Bronchial epithelial cell (primary cell): ENCODE results near the gene SLC2A4RG. TPM values are rescaled to one million over a fixed set of nuclear protein-coding genes. Genes with fewer than 3 reads are reported as not detected.
"Not testable (repeated sequence)": the region's sequence is repeated elsewhere in the genome, so short reads cannot be mapped to it uniquely, and the experiment has no call there.

ENCODE experiments used
- DNase-seq: peaks from one replicate; pipeline ENCODE4 v3.0.0-alpha.2; 2010; ENCODE audit warnings: low read depth
- FAIRE-seq: peaks from 2 replicates; lab custom pipeline; 2011; peaks lifted over from hg19 to GRCh38; lab: Jason Lieb, UNC
- H3K27me3 ChIP-seq: 2 replicates; pipeline ENCODE4 v1.5.1; 2011; ENCODE audit warnings: low read length; ENCODE audit not compliant: control insufficient read depth, insufficient read depth
- H3K36me3 ChIP-seq: 2 replicates; pipeline ENCODE4 v1.5.1; 2011; ENCODE audit warnings: low read length; ENCODE audit not compliant: control insufficient read depth, insufficient read depth
- H3K4me3 ChIP-seq: 2 replicates; pipeline ENCODE4 v1.5.1; 2011; ENCODE audit warnings: mild to moderate bottlenecking, low read depth, low read length, control low read depth
- total RNA-seq: library from RNA; depleted of rRNA; stranded (reverse); fragments of >200 nt; gene quantifications from 2 replicates; pipeline ENCODE4 v1.2.1, GENCODE V29; 2014
- TF ChIP-seq, protein P1 (sequence below): IDR thresholded peaks from 2 replicates; pipeline ENCODE4 v1.5.1; 2011; ENCODE audit warnings: mild to moderate bottlenecking, moderate library complexity, low read length, control low read depth, inconsistent platforms; ENCODE audit not compliant: insufficient read depth, severe bottlenecking

The SLC2A4RG gene
- total RNA-seq, 1 donor from 2014 or later = 14.0 TPM

DNA sequence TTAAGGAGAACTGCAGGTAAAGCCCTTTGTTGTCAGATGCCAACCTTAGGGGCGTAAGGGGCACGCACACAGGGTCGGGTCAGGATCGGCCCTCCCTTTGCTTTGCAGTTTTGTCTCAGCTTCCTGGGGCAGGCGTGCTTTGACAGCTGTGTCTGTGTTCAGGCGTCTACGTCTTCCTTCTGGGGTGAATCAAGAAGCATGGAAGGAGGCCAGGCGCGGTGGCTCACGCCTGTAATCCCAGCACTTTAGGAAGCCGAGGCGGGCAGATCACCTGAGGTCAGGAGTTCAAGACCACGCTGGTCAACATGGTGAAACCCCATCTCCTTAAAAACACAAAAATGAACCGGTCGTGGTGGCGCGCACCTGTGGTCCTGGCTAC, 30.4 kb upstream of the SLC2A4RG start:
- Histone ChIP-seq H3K27me3 (no peaks in the 10 kb centered on the region), H3K36me3 (peaks cover 30% of the 10 kb centered on the region), H3K4me3 (no peak overlapping the region)
- no peak for DNase-seq
- no peak for FAIRE-seq
- TF ChIP-seq, protein P1, sequence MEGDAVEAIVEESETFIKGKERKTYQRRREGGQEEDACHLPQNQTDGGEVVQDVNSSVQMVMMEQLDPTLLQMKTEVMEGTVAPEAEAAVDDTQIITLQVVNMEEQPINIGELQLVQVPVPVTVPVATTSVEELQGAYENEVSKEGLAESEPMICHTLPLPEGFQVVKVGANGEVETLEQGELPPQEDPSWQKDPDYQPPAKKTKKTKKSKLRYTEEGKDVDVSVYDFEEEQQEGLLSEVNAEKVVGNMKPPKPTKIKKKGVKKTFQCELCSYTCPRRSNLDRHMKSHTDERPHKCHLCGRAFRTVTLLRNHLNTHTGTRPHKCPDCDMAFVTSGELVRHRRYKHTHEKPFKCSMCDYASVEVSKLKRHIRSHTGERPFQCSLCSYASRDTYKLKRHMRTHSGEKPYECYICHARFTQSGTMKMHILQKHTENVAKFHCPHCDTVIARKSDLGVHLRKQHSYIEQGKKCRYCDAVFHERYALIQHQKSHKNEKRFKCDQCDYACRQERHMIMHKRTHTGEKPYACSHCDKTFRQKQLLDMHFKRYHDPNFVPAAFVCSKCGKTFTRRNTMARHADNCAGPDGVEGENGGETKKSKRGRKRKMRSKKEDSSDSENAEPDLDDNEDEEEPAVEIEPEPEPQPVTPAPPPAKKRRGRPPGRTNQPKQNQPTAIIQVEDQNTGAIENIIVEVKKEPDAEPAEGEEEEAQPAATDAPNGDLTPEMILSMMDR = no peak

DNA sequence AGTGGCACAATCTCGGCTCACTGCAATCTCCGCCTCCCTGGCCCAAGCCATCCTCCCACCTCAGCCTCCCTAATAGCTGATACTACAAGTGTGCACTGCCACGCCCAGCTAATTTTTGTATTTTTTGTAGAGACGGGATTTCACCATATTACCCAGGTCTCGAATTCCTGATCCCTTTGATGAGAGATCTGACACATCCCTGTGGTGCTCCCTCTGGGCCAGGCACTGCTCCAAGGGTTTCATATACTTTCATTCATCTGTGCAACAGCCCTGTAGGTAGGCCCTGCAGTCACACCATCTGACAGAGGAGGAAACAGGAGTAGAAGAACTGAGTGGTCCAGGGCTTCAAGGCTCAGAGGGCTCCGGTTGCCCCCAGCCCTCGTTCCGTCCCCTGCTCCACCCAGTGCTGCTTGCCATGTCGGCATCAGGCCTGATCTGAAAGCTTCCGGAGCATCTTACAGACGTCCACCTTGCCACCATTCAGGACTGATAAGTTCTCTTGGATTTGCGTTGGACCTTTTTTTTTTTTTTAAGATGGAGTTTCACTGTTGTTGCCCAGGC, 28.4 kb upstream of the SLC2A4RG start:
- Histone ChIP-seq H3K4me3 (no peak overlapping the region), H3K27me3 (no peaks in the 10 kb centered on the region), H3K36me3 (peaks cover 20% of the 10 kb centered on the region)
- FAIRE-seq = no peak
- DNase-seq = no peak
- TF ChIP-seq, protein P1 = no peak

DNA sequence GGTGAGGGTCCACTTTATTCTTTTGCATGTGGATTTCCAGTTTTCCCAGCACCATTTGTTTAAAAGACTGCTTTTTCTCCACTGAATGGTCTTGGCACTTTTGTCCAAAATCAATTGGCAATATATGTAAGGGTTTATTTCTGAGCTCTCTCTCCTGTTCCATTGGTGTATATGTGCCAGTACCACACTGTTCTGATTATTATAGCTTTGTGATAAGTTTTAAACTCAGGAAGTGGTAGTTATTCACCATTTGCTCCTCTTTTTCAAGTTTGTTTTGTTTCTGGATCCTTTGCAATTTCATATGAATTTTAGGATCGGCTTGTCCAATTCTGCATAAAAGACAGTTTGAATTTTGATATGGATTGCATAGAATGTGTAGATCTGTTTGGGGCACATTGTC, 27.4 kb upstream of the SLC2A4RG start:
- no peaks in the 10 kb centered on the region for H3K27me3 ChIP-seq
- H3K4me3 ChIP-seq = no peak overlapping the region
- H3K36me3 ChIP-seq = peaks cover 15% of the 10 kb centered on the region
- TF ChIP-seq, protein P1 = no peak
- FAIRE-seq (no peak), DNase-seq (no peak)

DNA sequence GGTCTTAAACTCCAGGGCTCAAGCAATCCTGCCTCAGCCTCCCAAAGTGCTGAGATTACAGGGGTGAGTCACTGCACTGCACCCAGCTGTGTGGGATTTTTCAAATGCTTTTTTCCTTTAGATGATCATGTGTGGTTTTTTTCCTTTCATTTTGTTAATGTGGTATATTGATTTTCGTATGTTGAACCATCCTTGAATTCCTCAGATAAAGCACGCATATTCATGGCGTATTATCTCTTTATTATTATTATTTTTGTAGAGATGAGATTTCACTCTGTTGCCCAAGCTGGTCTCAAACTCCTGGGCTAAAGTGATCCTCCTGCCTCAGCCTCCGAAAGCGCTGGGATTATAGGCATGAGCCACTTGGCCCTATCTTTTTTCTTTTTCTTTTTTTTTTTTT, 24.7 kb upstream of the SLC2A4RG start:
- H3K4me3 ChIP-seq = no peak overlapping the region
- TF ChIP-seq, protein P1 = no peak
- DNase-seq (no peak), FAIRE-seq (no peak)
- H3K27me3 ChIP-seq = no peaks in the 10 kb centered on the region
- peaks cover 12% of the 10 kb centered on the region for H3K36me3 ChIP-seq

DNA sequence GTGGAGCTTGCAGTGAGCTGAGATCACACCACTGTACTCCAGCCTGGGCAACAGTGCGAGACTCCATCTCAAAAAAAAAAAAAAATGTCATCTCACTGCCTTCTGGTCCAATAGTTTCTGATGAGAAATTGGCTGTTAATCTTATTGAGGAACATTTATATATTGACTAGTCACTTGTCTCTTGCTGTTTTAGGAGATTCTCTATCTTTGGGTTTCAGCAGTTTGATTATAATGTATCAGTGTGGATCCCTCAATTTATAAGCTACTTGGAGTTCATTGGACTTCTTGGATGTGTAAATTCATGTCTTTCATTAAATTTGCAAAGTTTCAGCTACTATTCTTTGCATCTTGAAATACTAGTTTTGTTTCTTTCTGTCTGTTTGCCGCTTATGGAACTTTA, 20.6 kb upstream of the SLC2A4RG start:
- Histone ChIP-seq H3K27me3 (no peaks in the 10 kb centered on the region), H3K4me3 (no peak overlapping the region), H3K36me3 (peaks cover 9% of the 10 kb centered on the region)
- TF ChIP-seq, protein P1 = no peak
- FAIRE-seq (no peak), DNase-seq (no peak)

DNA sequence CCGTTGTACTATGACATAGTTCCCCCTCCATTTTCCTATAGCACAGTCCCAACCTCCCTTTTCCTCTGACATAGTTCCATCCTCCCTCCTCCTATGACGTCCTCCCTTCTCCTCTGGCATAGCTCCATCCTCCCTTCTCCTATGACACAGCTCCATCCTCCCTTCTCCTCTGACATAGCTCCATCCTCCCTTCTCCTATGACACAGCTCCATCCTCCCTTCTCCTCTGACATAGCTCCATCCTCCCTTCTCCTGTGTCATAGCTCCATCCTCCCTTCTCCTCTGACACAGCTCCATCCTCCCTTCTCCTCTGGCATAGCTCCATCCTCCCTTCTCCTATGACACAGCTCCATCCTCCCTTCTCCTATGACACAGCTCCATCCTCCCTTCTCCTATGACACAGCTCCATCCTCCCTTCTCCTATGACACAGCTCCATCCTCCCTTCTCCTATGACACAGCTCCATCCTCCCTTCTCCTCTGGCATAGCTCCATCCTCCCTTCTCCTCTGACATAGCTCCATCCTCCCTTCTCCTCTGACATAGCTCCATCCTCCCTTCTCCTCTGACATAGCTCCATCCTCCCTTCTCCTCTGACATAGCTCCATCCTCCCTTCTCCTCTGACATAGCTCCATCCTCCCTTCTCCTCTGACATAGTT, 16.5 kb upstream of the SLC2A4RG start:
- H3K36me3 ChIP-seq, FAIRE-seq: not testable (repeated sequence)

DNA sequence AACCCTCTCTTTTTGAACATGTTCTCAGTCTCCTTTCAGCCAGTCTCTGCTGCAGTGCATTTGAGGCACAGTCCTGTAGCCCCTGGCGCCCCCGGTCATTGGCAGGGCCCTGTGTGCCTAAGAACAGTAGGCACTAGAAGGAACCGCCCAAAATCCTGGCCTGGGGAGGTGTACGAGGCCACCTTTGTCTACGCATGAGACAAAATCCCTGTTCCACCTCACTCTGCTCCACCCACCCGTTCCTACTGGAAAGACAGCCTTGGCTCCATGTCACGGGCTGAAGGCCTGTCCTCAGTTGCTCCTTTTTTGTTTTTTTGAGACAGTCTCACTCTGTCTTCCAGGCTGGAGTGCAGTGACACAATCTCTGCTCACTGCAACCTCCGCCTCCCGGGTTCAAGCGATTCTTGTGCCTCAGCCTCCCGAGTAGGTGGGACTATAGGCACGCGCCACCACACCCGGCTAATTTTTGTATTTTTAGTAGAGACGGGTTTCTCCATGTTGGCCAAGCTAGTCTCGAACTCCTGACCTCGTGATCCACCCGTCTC, 9.3 kb upstream of the SLC2A4RG start:
- not testable (repeated sequence) for FAIRE-seq, H3K27me3 ChIP-seq, H3K36me3 ChIP-seq, DNase-seq, H3K4me3 ChIP-seq

More for the DNA sequence above, 16.5 kb upstream of the SLC2A4RG start:
- DNase-seq, H3K27me3 ChIP-seq, H3K4me3 ChIP-seq: not testable (repeated sequence)
